IMR-90 (cell line): ENCODE results near the gene CMPK2. TPM values are rescaled to one million over a fixed set of nuclear protein-coding genes. Genes with fewer than 3 reads are reported as not detected.

Experiments
- ATAC-seq: fragments of 200-7000 bp; cut with Tn5 transposase; 2 replicates; pipeline ENCODE4 v1.9.1; 2020; ENCODE audit warnings: low read depth, mild to moderate bottlenecking, moderate library complexity
- BruUV-seq: library from RNA; stranded (reverse); fragments of 400-500 nt; replicated peaks from 2 replicates; lab custom pipeline; 2021; lab: Mats Ljungman, UMichigan
- CTCF ChIA-PET: fragments of 300-600 bp; formaldehyde crosslinking; extraction: SDS; loops from one replicate; lab custom pipeline; 2021; ENCODE audit warnings: antibody characterized with exemption; lab: Yijun Ruan, JAX
- POLR2A ChIA-PET: fragments of 300-600 bp; sonication (Branson Sonifier 250); formaldehyde crosslinking; loops from one replicate; lab custom pipeline; 2022; ENCODE audit warnings: antibody characterized with exemption; ENCODE audit not compliant: unreplicated experiment; lab: Charles Lee
- DNase-seq: peaks from one replicate; pipeline ENCODE4 v3.0.0; 2013
- H2AFZ ChIP-seq: replicated peaks from 2 replicates; pipeline ENCODE3; 2013; ENCODE audit warnings: low read length, mild to moderate bottlenecking; ENCODE audit not compliant: poor library complexity
- H2AK5ac ChIP-seq: 2 replicates; pipeline ENCODE4 v1.6.1; 2013; ENCODE audit warnings: low read depth, low read length, inconsistent platforms
- H2AK9ac ChIP-seq: replicated peaks from 2 replicates; pipeline ENCODE3; 2013; ENCODE audit warnings: mild to moderate bottlenecking, low read depth, low read length, moderate library complexity; ENCODE audit not compliant: poor library complexity
- H2BK120ac ChIP-seq: 2 replicates; pipeline ENCODE4 v1.6.1; 2013; ENCODE audit warnings: low read depth, low read length, inconsistent platforms
- H2BK15ac ChIP-seq: 3 replicates; pipeline ENCODE4 v1.6.1; 2013; ENCODE audit warnings: low read depth, low read length, inconsistent platforms
- H2BK20ac ChIP-seq: 2 replicates; pipeline ENCODE4 v1.6.1; 2013; ENCODE audit warnings: low read depth, mild to moderate bottlenecking, inconsistent platforms, low read length, moderate library complexity
- H2BK5ac ChIP-seq: 2 replicates; pipeline ENCODE4 v1.6.1; 2013; ENCODE audit warnings: mild to moderate bottlenecking, low read depth, low read length, inconsistent platforms; ENCODE audit not compliant: poor library complexity, severe bottlenecking
- H3K14ac ChIP-seq: replicated peaks from 2 replicates; pipeline ENCODE4 v1.6.1; 2013; ENCODE audit warnings: low read depth, low read length, inconsistent platforms
- H3K18ac ChIP-seq: 2 replicates; pipeline ENCODE4 v1.6.1; 2013; ENCODE audit warnings: low read depth, low read length, control low read depth
- H3K23ac ChIP-seq: 2 replicates; pipeline ENCODE4 v1.6.1; 2013; ENCODE audit warnings: low read depth, low read length, inconsistent platforms
- H3K27ac ChIP-seq: 2 replicates; pipeline ENCODE4 v1.5.1; 2013; ENCODE audit warnings: mild to moderate bottlenecking, control low read depth, low read length; ENCODE audit not compliant: insufficient read depth
- H3K27me3 ChIP-seq: 2 replicates; pipeline ENCODE4 v1.6.1; 2013; ENCODE audit warnings: low read length; ENCODE audit not compliant: control insufficient read depth, insufficient read depth
- H3K36me3 ChIP-seq: 2 replicates; pipeline ENCODE4 v1.6.1; 2013; ENCODE audit warnings: low read length, mixed read lengths; ENCODE audit not compliant: control insufficient read depth, insufficient read depth
- H3K4ac ChIP-seq: 2 replicates; pipeline ENCODE4 v1.6.1; 2013; ENCODE audit warnings: low read depth, low read length, inconsistent platforms
- H3K4me1 ChIP-seq: 2 replicates; pipeline ENCODE4 v1.6.1; 2013; ENCODE audit warnings: low read length, mixed read lengths; ENCODE audit not compliant: control insufficient read depth, insufficient read depth
- H3K4me2 ChIP-seq: 2 replicates; pipeline ENCODE4 v1.6.1; 2013; ENCODE audit warnings: low read depth, mild to moderate bottlenecking, control low read depth, low read length, moderate library complexity
- H3K4me3 ChIP-seq: 2 replicates; pipeline ENCODE4 v1.5.1; 2013; ENCODE audit warnings: low read depth, mild to moderate bottlenecking, control low read depth, low read length, moderate library complexity; ENCODE audit not compliant: insufficient read depth
- H3K56ac ChIP-seq: 2 replicates; pipeline ENCODE4 v1.6.1; 2013; ENCODE audit warnings: low read length, inconsistent platforms; ENCODE audit not compliant: insufficient read depth; ENCODE audit errors: extremely low read depth
- H3K79me1 ChIP-seq, 2 experiments: 2 replicates each; pipeline ENCODE4 v1.6.1; 2013; ENCODE audit warnings: low read length in 2 of 2, inconsistent platforms in 1 of 2, low read depth in 1 of 2
- H3K9ac ChIP-seq: 2 replicates; pipeline ENCODE4 v1.6.1; 2013; ENCODE audit warnings: low read depth, low read length, control low read depth
- H3K9me1 ChIP-seq: 2 replicates; pipeline ENCODE4 v1.6.1; 2013; ENCODE audit warnings: low read length, inconsistent platforms; ENCODE audit not compliant: insufficient read depth
- H3K9me3 ChIP-seq: 2 replicates; pipeline ENCODE4 v1.6.1; 2013; ENCODE audit warnings: low read length; ENCODE audit not compliant: control insufficient read depth, insufficient read depth
- H4K20me1 ChIP-seq: 2 replicates; pipeline ENCODE4 v1.6.1; 2013; ENCODE audit warnings: low read length, inconsistent platforms; ENCODE audit not compliant: insufficient read depth
- H4K5ac ChIP-seq: 2 replicates; pipeline ENCODE4 v1.6.1; 2013; ENCODE audit warnings: mild to moderate bottlenecking, low read depth, low read length, control low read depth
- H4K8ac ChIP-seq, 2 experiments: 2 replicates each; pipeline ENCODE4 v1.6.1; 2013; ENCODE audit warnings: low read depth in 2 of 2, low read length in 2 of 2, control low read depth in 1 of 2, inconsistent platforms in 1 of 2
- H4K91ac ChIP-seq: 2 replicates; pipeline ENCODE4 v1.6.1; 2013; ENCODE audit warnings: low read depth, low read length, inconsistent platforms; ENCODE audit not compliant: insufficient read depth
- CEBPB ChIP-seq: IDR thresholded peaks from 2 replicates; pipeline ENCODE4 v1.6.1; 2012; ENCODE audit warnings: low read depth, low read length, improper control_type of control experiment
- CHD1 ChIP-seq: IDR thresholded peaks from 2 replicates; pipeline ENCODE4 v1.6.1; 2012; ENCODE audit warnings: low read depth, low read length, improper control_type of control experiment
- ELK1 ChIP-seq: fragments of 150-350 bp; IDR thresholded peaks from 2 replicates; pipeline ENCODE4 v1.6.1; 2016; ENCODE audit warnings: low read depth, mild to moderate bottlenecking, low read length, moderate library complexity, borderline replicate concordance
- FOS ChIP-seq: fragments of 150-350 bp; IDR thresholded peaks from 2 replicates; pipeline ENCODE4 v1.6.1; 2016; ENCODE audit warnings: low read depth, low read length
- MAZ ChIP-seq: IDR thresholded peaks from 2 replicates; pipeline ENCODE4 v1.6.1; 2012; ENCODE audit warnings: low read depth, mild to moderate bottlenecking, low read length, improper control_type of control experiment, moderate library complexity, borderline replicate concordance
- RAD21 ChIP-seq: IDR thresholded peaks from 2 replicates; pipeline ENCODE4 v1.6.1; 2012; ENCODE audit warnings: low read length, improper control_type of control experiment
- SMC3 ChIP-seq: fragments of 150-350 bp; IDR thresholded peaks from 2 replicates; pipeline ENCODE4 v1.6.1; 2016; ENCODE audit warnings: low read depth, mild to moderate bottlenecking, antibody characterized with exemption, low read length, moderate library complexity
- WGBS, 2 experiments: methylation state at CpG; one replicate each; pipeline versions ENCODE4 v1.1.5 to v1.1.7; 2013; ENCODE audit warnings: missing lambda C conversion rate in 2 of 2; ENCODE audit not compliant: insufficient read length in 1 of 2; ENCODE audit errors: extremely low coverage in 2 of 2; 5-methylcytosine and 5-hydroxymethylcytosine counted together
- dilution Hi-C: fragments of 300-500 bp; cut with HindIII; formaldehyde crosslinking; loops from one replicate; pipeline ENCODE4 v1.14.3; 2018; ENCODE audit warnings: low sequenced_read_pairs; ENCODE audit not compliant: unreplicated experiment
- in situ Hi-C: fragments of 300-500 bp; cut with MboI; formaldehyde crosslinking; loops from 3 replicates; pipeline ENCODE4 v1.14.3; 2019; ENCODE audit warnings: low sequenced_read_pairs, inconsistent platforms, mixed read lengths
- intact Hi-C: fragments of 100-400 bp; cut with micrococcal nuclease; formaldehyde crosslinking; loops from 2 replicates; pipeline ENCODE4 v1.10.0; 2022
- polyA plus RNA-seq, 3 experiments: library from polyadenylated mRNA; depleted of rRNA; stranded (reverse); fragments of >200 nt; gene quantifications; 2 replicates each; pipeline ENCODE4 v1.2.3, GENCODE V29; 2012; ENCODE audit warnings: low replicate concordance in 1 of 3
- total RNA-seq: library from RNA; depleted of rRNA; stranded (reverse); fragments of >200 nt; gene quantifications from 2 replicates; pipeline ENCODE4 v1.2.3, GENCODE V29; 2012
- TF ChIP-seq, protein P1 (sequence below): conservative IDR thresholded peaks from 2 replicates; pipeline ENCODE4 v1.5.1; 2012; ENCODE audit warnings: mild to moderate bottlenecking, low read depth, low read length, improper control_type of control experiment

The CMPK2 gene
- total and polyA plus RNA-seq, 2 of the 4 experiments (the other 2 are of a cell fraction): 0.03 to 0.18 TPM

- no peak overlapping the region for H3K23ac ChIP-seq
- no peak overlapping the region for H4K5ac ChIP-seq
- H2BK5ac ChIP-seq: no peak overlapping the region
- dilution Hi-C loops: no loop called here
- no peak overlapping the region for H3K4ac ChIP-seq
- H4K8ac ChIP-seq: no peak overlapping the region
- H2AK5ac ChIP-seq: no peak overlapping the region
- no peaks in the 10 kb centered on the region for H3K9me3 ChIP-seq
- H3K27me3 ChIP-seq: no peaks in the 10 kb centered on the region
- no peak overlapping the region for H2BK15ac ChIP-seq
- no peak overlapping the region for H4K91ac ChIP-seq
- H3K36me3 ChIP-seq: no peaks in the 10 kb centered on the region
- no peaks in the 10 kb centered on the region for H3K79me1 ChIP-seq
- intact Hi-C loops: no loop called here
- CTCF ChIA-PET: interaction anchor here (0.8 kb wide), 1 partner anchor 38 kb away, joined by 3 read pairs; no protein-coding TSS in a partner anchor
- no peak overlapping the region for H3K56ac ChIP-seq
- TF ChIP-seq ELK1 (no peak), CHD1 (no peak), SMC3 (no peak), MAZ (no peak), RAD21 (no peak), FOS (no peak), CEBPB (no peak)
- TF ChIP-seq, protein P1, sequence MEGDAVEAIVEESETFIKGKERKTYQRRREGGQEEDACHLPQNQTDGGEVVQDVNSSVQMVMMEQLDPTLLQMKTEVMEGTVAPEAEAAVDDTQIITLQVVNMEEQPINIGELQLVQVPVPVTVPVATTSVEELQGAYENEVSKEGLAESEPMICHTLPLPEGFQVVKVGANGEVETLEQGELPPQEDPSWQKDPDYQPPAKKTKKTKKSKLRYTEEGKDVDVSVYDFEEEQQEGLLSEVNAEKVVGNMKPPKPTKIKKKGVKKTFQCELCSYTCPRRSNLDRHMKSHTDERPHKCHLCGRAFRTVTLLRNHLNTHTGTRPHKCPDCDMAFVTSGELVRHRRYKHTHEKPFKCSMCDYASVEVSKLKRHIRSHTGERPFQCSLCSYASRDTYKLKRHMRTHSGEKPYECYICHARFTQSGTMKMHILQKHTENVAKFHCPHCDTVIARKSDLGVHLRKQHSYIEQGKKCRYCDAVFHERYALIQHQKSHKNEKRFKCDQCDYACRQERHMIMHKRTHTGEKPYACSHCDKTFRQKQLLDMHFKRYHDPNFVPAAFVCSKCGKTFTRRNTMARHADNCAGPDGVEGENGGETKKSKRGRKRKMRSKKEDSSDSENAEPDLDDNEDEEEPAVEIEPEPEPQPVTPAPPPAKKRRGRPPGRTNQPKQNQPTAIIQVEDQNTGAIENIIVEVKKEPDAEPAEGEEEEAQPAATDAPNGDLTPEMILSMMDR: no peak
- POLR2A ChIA-PET: no interaction called here
- H3K4me1 ChIP-seq: no peaks in the 10 kb centered on the region
- WGBS, 2 experiments: 43% methylated on average over 1 of the region's 2 CpGs; no CpG with 5 or more reads in 1 of the 2 experiments
- H3K18ac ChIP-seq: no peak overlapping the region
- in situ Hi-C loops: no loop called here
- H3K9me1 ChIP-seq: no peaks in the 10 kb centered on the region
- no peak overlapping the region for H3K27ac ChIP-seq
- no peak overlapping the region for H3K4me2 ChIP-seq
- no peak overlapping the region for H2AFZ ChIP-seq
- no peak overlapping the region for H2BK120ac ChIP-seq
- ATAC-seq: no peak
- H3K9ac ChIP-seq: no peak overlapping the region
- H2BK20ac ChIP-seq: no peak overlapping the region
- H3K14ac ChIP-seq: no peak overlapping the region
- no peak overlapping the region for H2AK9ac ChIP-seq
- no peak for DNase-seq
- no TSS peak for BruUV-seq
- no peak overlapping the region for H3K4me3 ChIP-seq
- H4K20me1 ChIP-seq: no peaks in the 10 kb centered on the region
Measured at GRCh38 chr2:6879011-6879410, 13.3 kb upstream of the CMPK2 start.
